Measurements from ENCODE around the gene PTPRN2. TPM values are rescaled to one million over a fixed set of nuclear protein-coding genes. Genes with fewer than 3 reads are reported as not detected.

Gene PTPRN2
- total RNA-seq, 1 experiment from 2014 or later: 2.1 TPM

DNA sequence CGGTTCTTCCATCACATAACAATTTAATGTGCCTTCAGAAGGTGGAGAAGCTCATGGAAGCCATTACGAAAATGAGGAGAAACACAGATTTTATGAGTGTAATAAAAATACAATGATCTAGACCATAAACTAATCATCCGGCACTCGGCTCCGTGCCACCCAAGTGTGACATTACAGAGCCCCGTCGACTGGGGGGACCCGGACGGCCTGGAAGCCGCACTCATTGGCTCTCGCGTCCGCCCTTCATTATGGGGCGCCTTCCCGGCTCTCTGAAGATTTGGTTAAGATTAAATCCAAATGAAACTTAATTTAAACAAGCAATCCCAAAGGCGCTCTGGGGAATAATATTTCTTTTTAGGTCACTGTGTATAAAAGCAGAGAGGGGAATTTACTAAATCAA, 1008.2 kb downstream of the PTPRN2 start:
- no peaks in the 10 kb centered on the region for H3K9me2 ChIP-seq (ENCODE audit: insufficient read depth)
- H3K79me2 ChIP-seq (ENCODE audit: insufficient read depth, low read length): no peaks in the 10 kb centered on the region
- ATAC-seq (no peak), DNase-seq (ENCODE audit: low read depth, low spot score) (no peak)
- H3K36me3 ChIP-seq (ENCODE audit: control insufficient read depth in 1 of 2, insufficient read depth in 2 of 2, low read length in 2 of 2): no peaks in the 10 kb centered on the region
- H3K9ac ChIP-seq (ENCODE audit: low read length): no peak overlapping the region
- H2AFZ ChIP-seq (ENCODE audit: low read depth, low read length, poor library complexity, severe bottlenecking): no peak overlapping the region
- POLR2A ChIA-PET: no interaction called here
- no peak overlapping the region for H3K27ac ChIP-seq (ENCODE audit: low read depth, low read length)
- no peak overlapping the region for H3K4me3 ChIP-seq (replicated peaks in 1 of 2; ENCODE audit: low read depth in 1 of 2, low read length in 2 of 2)
- no peaks in the 10 kb centered on the region for H4K20me1 ChIP-seq (ENCODE audit: insufficient read depth)
- RAD21 ChIA-PET (ENCODE audit: low non-redundant PET in 1 of 2, low total read pairs in 2 of 2, uncharacterized antibody in 2 of 2, unreplicated experiment in 2 of 2): no interaction called here
- CTCF ChIA-PET: no interaction called here
- H3K27me3 ChIP-seq (ENCODE audit: insufficient read depth, low read length): no peaks in the 10 kb centered on the region
- no peak overlapping the region for H3K4me2 ChIP-seq (ENCODE audit: low read length)
- H3K4me1 ChIP-seq (ENCODE audit: control insufficient read depth in 1 of 2, insufficient read depth in 2 of 2, low read length in 2 of 2): no peaks in the 10 kb centered on the region
- no TSS peak for BruUV-seq (replicated peaks)
- no peaks in the 10 kb centered on the region for H3K9me3 ChIP-seq (ENCODE audit: control insufficient read depth in 1 of 2, insufficient read depth in 1 of 2, low read depth in 1 of 2, low read length in 2 of 2)
- intact Hi-C loops (cut with micrococcal nuclease): no loop called here
- TF ChIP-seq RAD21 (IDR thresholded peaks at IDR 0.05; ENCODE audit: low read depth): no peak
- TF ChIP-seq FOSL1 (IDR thresholded peaks at IDR 0.05; ENCODE audit: low read depth): no peak
- TF ChIP-seq, protein P1, sequence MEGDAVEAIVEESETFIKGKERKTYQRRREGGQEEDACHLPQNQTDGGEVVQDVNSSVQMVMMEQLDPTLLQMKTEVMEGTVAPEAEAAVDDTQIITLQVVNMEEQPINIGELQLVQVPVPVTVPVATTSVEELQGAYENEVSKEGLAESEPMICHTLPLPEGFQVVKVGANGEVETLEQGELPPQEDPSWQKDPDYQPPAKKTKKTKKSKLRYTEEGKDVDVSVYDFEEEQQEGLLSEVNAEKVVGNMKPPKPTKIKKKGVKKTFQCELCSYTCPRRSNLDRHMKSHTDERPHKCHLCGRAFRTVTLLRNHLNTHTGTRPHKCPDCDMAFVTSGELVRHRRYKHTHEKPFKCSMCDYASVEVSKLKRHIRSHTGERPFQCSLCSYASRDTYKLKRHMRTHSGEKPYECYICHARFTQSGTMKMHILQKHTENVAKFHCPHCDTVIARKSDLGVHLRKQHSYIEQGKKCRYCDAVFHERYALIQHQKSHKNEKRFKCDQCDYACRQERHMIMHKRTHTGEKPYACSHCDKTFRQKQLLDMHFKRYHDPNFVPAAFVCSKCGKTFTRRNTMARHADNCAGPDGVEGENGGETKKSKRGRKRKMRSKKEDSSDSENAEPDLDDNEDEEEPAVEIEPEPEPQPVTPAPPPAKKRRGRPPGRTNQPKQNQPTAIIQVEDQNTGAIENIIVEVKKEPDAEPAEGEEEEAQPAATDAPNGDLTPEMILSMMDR (IDR thresholded peaks at IDR 0.05 in 2 of 3, conservative IDR thresholded peaks at IDR 0.05 in 1 of 3; ENCODE audit: borderline replicate concordance in 1 of 3, insufficient read depth in 1 of 3, low read depth in 2 of 3, low read length in 2 of 3): no peak
- TF ChIP-seq, protein P2, sequence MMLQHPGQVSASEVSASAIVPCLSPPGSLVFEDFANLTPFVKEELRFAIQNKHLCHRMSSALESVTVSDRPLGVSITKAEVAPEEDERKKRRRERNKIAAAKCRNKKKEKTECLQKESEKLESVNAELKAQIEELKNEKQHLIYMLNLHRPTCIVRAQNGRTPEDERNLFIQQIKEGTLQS (IDR thresholded peaks at IDR 0.05): no peak
- no peak for TF ChIP-seq SRF (IDR thresholded peaks at IDR 0.05; ENCODE audit: low read depth)
- TF ChIP-seq SP1 (IDR thresholded peaks at IDR 0.05; ENCODE audit: low read depth): no peak
- TF ChIP-seq, protein P3, sequence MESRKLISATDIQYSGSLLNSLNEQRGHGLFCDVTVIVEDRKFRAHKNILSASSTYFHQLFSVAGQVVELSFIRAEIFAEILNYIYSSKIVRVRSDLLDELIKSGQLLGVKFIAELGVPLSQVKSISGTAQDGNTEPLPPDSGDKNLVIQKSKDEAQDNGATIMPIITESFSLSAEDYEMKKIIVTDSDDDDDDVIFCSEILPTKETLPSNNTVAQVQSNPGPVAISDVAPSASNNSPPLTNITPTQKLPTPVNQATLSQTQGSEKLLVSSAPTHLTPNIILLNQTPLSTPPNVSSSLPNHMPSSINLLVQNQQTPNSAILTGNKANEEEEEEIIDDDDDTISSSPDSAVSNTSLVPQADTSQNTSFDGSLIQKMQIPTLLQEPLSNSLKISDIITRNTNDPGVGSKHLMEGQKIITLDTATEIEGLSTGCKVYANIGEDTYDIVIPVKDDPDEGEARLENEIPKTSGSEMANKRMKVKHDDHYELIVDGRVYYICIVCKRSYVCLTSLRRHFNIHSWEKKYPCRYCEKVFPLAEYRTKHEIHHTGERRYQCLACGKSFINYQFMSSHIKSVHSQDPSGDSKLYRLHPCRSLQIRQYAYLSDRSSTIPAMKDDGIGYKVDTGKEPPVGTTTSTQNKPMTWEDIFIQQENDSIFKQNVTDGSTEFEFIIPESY (IDR thresholded peaks at IDR 0.05; ENCODE audit: extremely low read depth, insufficient replicate concordance, low read length): no peak
- TF ChIP-seq EGR1 (IDR thresholded peaks at IDR 0.05; ENCODE audit: low read depth): no peak
- no peak for TF ChIP-seq JUND (IDR thresholded peaks at IDR 0.05)
- no peak for TF ChIP-seq POLR2A (IDR thresholded peaks at IDR 0.05; ENCODE audit: borderline replicate concordance, extremely low read depth, insufficient read depth, insufficient read length)
